Stimulated activated CD4-positive, alpha-beta T cell treated with anti-CD3 and anti-CD28 coated beads, TNF-alpha, amount 100 ng/mL, for 24 hours (primary cell): ENCODE measurements around the gene SPON1.
A peak's percentile ranks its signal among the peaks of the same experiment; 100 is the strongest.
"Not testable (repeated sequence)": the region's sequence is repeated elsewhere in the genome, so short reads cannot be mapped to it uniquely, and the experiment has no call there.

Experiments
- DNase-seq, 3 experiments: peaks; one replicate each; pipeline ENCODE4 v3.0.0-alpha.2; 2020; ENCODE audit warnings: low read depth in 3 of 3

SPON1 gene

GRCh38 chr11:14270690-14271542, 308.4 kb downstream of the SPON1 start:
- DNase-seq, result peak in 1 of 3 experiments; percentile 5

GRCh38 chr11:14273895-14274294, 311.4 kb downstream of the SPON1 start:
- DNase-seq, result no peak

- no peak for DNase-seq
Observed at GRCh38 chr11:14275076-14275475, 312.6 kb downstream of the SPON1 start.

- DNase-seq, result not testable (repeated sequence)
Observed at GRCh38 chr11:14278869-14279268, 316.3 kb downstream of the SPON1 start.

GRCh38 chr11:14288189-14288935, 325.8 kb downstream of the SPON1 start:
- DNase-seq, result no peak

- no peak for DNase-seq
Observed at GRCh38 chr11:14290422-14290821, 327.9 kb downstream of the SPON1 start.

- no peak for DNase-seq
Observed at GRCh38 chr11:14299921-14300320, 337.4 kb downstream of the SPON1 start.

- DNase-seq, result peak in 2 of 3 experiments; percentile 12 to 28
Observed at GRCh38 chr11:14300661-14301304, 338.3 kb downstream of the SPON1 start.

- DNase-seq, result no peak
Observed at GRCh38 chr11:14304601-14305000, 342.1 kb downstream of the SPON1 start.

GRCh38 chr11:14305649-14306048, 343.1 kb downstream of the SPON1 start:
- DNase-seq, result no peak

- DNase-seq, result no peak
Observed at GRCh38 chr11:14306481-14306880, 344.0 kb downstream of the SPON1 start.

GRCh38 chr11:14308114-14308896, 345.8 kb downstream of the SPON1 start:
- no peak for DNase-seq

- DNase-seq, result no peak
Observed at GRCh38 chr11:14308897-14309387, 346.4 kb downstream of the SPON1 start.

GRCh38 chr11:14309425-14310192, 347.1 kb downstream of the SPON1 start:
- DNase-seq, result no peak

GRCh38 chr11:14310679-14311078, 348.2 kb downstream of the SPON1 start:
- DNase-seq, result no peak

- no peak for DNase-seq
Observed at GRCh38 chr11:14312736-14313438, 350.4 kb downstream of the SPON1 start.

GRCh38 chr11:14314127-14314526, 351.6 kb downstream of the SPON1 start:
- DNase-seq, result no peak

- DNase-seq, result no peak
Observed at GRCh38 chr11:14315130-14315529, 352.6 kb downstream of the SPON1 start.
